Fibroblast of lung (primary cell): ENCODE measurements around the gene UBAC1. TPM values are rescaled to one million over a fixed set of nuclear protein-coding genes. Genes with fewer than 3 reads are reported as not detected.
A peak's percentile ranks its signal among the peaks of the same experiment; 100 is the strongest.

Source experiments
- DNase-seq, 2 donors: peaks; one replicate each; pipeline versions ENCODE4 v3.0.0 to v3.0.0-alpha.2; 2010; ENCODE audit warnings: low read depth in 2 of 2
- H2AFZ ChIP-seq: 2 replicates; pipeline ENCODE4 v1.5.1; 2012; ENCODE audit warnings: low read length, control low read depth, inconsistent platforms
- H3K27ac ChIP-seq: 2 replicates; pipeline ENCODE4 v1.5.1; 2011; ENCODE audit warnings: low read length, control low read depth; ENCODE audit not compliant: insufficient read depth
- H3K27me3 ChIP-seq: 2 replicates; pipeline ENCODE4 v1.5.1; 2011; ENCODE audit warnings: mild to moderate bottlenecking, low read length; ENCODE audit not compliant: control insufficient read depth, insufficient read depth
- H3K36me3 ChIP-seq: 2 replicates; pipeline ENCODE4 v1.5.1; 2011; ENCODE audit warnings: low read length; ENCODE audit not compliant: control insufficient read depth, insufficient read depth
- H3K4me1 ChIP-seq: 2 replicates; pipeline ENCODE4 v1.5.1; 2011; ENCODE audit warnings: low read length; ENCODE audit not compliant: control insufficient read depth, insufficient read depth; ENCODE audit errors: extremely low read depth
- H3K4me2 ChIP-seq: 2 replicates; pipeline ENCODE4 v1.5.1; 2011; ENCODE audit warnings: low read length, control low read depth; ENCODE audit not compliant: insufficient read depth; ENCODE audit errors: extremely low read depth
- H3K4me3 ChIP-seq, 4 experiments: fragments of 200-600 bp in 1 of 4; sonication (generic) in 1 of 4; replicated peaks in 1 of 4; 2 replicates each; pipeline ENCODE4 v1.5.1; 2011 to 2016; ENCODE audit warnings: low read length in 4 of 4, low read depth in 3 of 4, mild to moderate bottlenecking in 3 of 4, control low read depth in 2 of 4, inconsistent platforms in 1 of 4, mixed read lengths in 1 of 4; ENCODE audit not compliant: insufficient read depth in 1 of 4; ENCODE audit errors: control extremely low read depth in 1 of 4
- H3K79me2 ChIP-seq: 2 replicates; pipeline ENCODE4 v1.5.1; 2012; ENCODE audit warnings: mild to moderate bottlenecking, low read length, inconsistent platforms; ENCODE audit not compliant: control insufficient read depth, insufficient read depth
- H3K9ac ChIP-seq: 2 replicates; pipeline ENCODE4 v1.5.1; 2011; ENCODE audit warnings: mild to moderate bottlenecking, low read length, control low read depth; ENCODE audit not compliant: insufficient read depth
- H3K9me3 ChIP-seq: 2 replicates; pipeline ENCODE4 v1.5.1; 2012; ENCODE audit warnings: low read depth, low read length; ENCODE audit not compliant: control insufficient read depth, insufficient read depth
- H4K20me1 ChIP-seq: 2 replicates; pipeline ENCODE4 v1.5.1; 2011; ENCODE audit warnings: low read length; ENCODE audit not compliant: control insufficient read depth, insufficient read depth; ENCODE audit errors: extremely low read depth
- CTCF ChIP-seq, 2 donors: IDR thresholded peaks in 1 of 2; conservative IDR thresholded peaks in 1 of 2; 1 replicate in 1 of 2; 2 replicates in 1 of 2; pipeline ENCODE4 v1.5.1; 2011 to 2012; ENCODE audit warnings: low read length in 2 of 2, control low read depth in 1 of 2, inconsistent platforms in 1 of 2, low read depth in 1 of 2, mild to moderate bottlenecking in 1 of 2
- EZH2 ChIP-seq: IDR thresholded peaks from 2 replicates; pipeline ENCODE4 v1.5.1; 2012; ENCODE audit warnings: low read length, control low read depth, mild to moderate bottlenecking; ENCODE audit errors: missing control alignments
- polyA plus RNA-seq, 2 donors: library from polyadenylated mRNA; depleted of rRNA in 1 of 2; stranded (reverse) in 1 of 2; unstranded in 1 of 2; fragments of >200 nt; gene quantifications; 2 replicates each; pipeline ENCODE4 v1.2.1, GENCODE V29; 2011 to 2012; ENCODE audit warnings: missing spikeins in 1 of 2
- total RNA-seq: library from RNA; depleted of rRNA; stranded (reverse); fragments of >200 nt; gene quantifications from 2 replicates; pipeline ENCODE4 v1.2.1, GENCODE V29; 2014

Gene UBAC1
- total and polyA plus RNA-seq, 2 donors (not counting 1 experiment from before 2014, with no cell fraction given) = 26.8 to 30.6 TPM

- peaks cover 31% of the 10 kb centered on the region for H3K79me2 ChIP-seq
- H3K27ac ChIP-seq = peak overlapping the region; percentile 52
- H2AFZ ChIP-seq = peak overlapping the region; percentile 78
Observed at GRCh38 chr9:135960411-135961276, 529 bp downstream of the UBAC1 start.

GRCh38 chr9:135959814-135960213 is 1.4 kb downstream of the UBAC1 start:
- Histone ChIP-seq H3K9me3 (no peaks in the 10 kb centered on the region), H3K36me3 (no peaks in the 10 kb centered on the region), H3K27ac (no peak overlapping the region), H3K4me3 (peak overlapping the region; percentile 70 to 89 (median 87)), H3K79me2 (peaks cover 31% of the 10 kb centered on the region), H3K9ac (no peak overlapping the region), H2AFZ (no peak overlapping the region), H3K27me3 (peaks cover 7% of the 10 kb centered on the region), H3K4me2 (peak overlapping the region; percentile 76), H3K4me1 (peaks cover 3% of the 10 kb centered on the region), H4K20me1 (no peaks in the 10 kb centered on the region)
- TF ChIP-seq CTCF (conservative IDR thresholded peaks at IDR 0.05 in 1 of 2, IDR thresholded peaks at IDR 0.05 in 1 of 2; ENCODE audit: low read depth in 1 of 2, low read length in 2 of 2) (no peak), EZH2 (no peak)
- no peak for DNase-seq

More at GRCh38 chr9:135960411-135961276, 529 bp downstream of the UBAC1 start:
- Histone ChIP-seq H3K36me3 (no peaks in the 10 kb centered on the region), H4K20me1 (no peaks in the 10 kb centered on the region), H3K27me3 (peaks cover 7% of the 10 kb centered on the region), H3K9me3 (no peaks in the 10 kb centered on the region), H3K9ac (peak overlapping the region; percentile 77), H3K4me1 (peaks cover 3% of the 10 kb centered on the region), H3K4me3 (peak overlapping the region; percentile 70 to 89 (median 87)), H3K4me2 (peak overlapping the region; percentile 76)
- DNase-seq = no peak
- TF ChIP-seq CTCF (conservative IDR thresholded peaks at IDR 0.05 in 1 of 2, IDR thresholded peaks at IDR 0.05 in 1 of 2; ENCODE audit: low read depth in 1 of 2, low read length in 2 of 2) = no peak
- TF ChIP-seq EZH2 = no peak

- H3K27me3 ChIP-seq = peaks cover 7% of the 10 kb centered on the region
- DNase-seq = no peak
- H4K20me1 ChIP-seq = no peaks in the 10 kb centered on the region
- no peak overlapping the region for H2AFZ ChIP-seq
- H3K9me3 ChIP-seq = no peaks in the 10 kb centered on the region
- H3K4me2 ChIP-seq = no peak overlapping the region
- H3K4me3 ChIP-seq = no peak overlapping the region
- H3K79me2 ChIP-seq = peaks cover 31% of the 10 kb centered on the region
- H3K9ac ChIP-seq = no peak overlapping the region
- no peak overlapping the region for H3K27ac ChIP-seq
- no peaks in the 10 kb centered on the region for H3K36me3 ChIP-seq
- TF ChIP-seq CTCF (conservative IDR thresholded peaks at IDR 0.05 in 1 of 2, IDR thresholded peaks at IDR 0.05 in 1 of 2; ENCODE audit: low read depth in 1 of 2, low read length in 2 of 2) = no peak
- TF ChIP-seq EZH2 = no peak
- H3K4me1 ChIP-seq = peaks cover 3% of the 10 kb centered on the region
Observed at GRCh38 chr9:135958485-135958884, 2.7 kb downstream of the UBAC1 start.
